Measurements from ENCODE around the gene TMEM72.

The TMEM72 gene

DNA sequence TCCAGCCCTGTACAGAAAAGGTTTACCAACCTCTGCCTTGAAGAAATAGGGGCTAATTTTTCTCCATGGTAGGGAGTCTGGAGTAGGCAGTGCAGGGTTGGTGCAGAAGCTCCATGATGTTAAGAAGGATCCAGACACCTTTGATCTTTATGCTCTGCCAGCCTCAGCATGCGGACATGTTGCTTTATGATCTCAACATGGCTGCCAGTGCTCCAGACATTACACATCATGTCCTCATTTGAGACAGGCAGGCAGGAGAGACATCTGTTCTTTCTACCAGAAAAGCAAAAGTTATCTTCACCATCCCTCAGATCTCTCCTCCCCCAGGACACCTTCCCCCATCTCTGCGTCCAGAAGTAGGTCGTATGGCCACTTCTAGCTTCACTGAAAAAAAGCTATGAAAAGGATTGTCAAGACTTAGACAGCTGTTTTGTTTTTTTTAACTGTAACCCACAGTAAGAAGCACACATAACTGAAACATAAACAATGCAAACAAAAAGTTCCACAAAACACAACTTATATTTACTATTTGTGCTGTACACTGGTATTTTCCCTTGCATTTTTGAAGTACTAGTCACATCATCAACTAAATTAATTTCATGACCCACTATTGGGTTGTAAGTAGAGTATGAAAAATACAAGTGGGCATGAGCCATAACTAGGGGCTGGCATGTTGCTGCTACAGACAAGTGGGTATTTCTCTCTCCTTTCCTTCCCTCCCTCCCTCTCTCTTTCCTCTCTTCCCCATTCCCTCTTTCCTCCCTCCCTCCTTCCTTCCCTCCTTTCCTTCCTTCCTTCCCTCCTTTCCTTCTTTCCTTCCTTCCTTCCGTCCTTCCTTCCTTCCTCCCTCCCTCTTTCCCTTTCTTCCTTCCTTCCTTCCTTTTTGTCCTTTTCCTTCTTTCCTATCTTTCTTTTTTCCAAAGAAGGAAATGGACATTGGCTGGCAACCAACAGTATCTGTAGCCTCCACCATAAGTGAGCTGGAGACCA, 45.9 kb downstream of the TMEM72 start:
- no peak for DNase-seq

DNA sequence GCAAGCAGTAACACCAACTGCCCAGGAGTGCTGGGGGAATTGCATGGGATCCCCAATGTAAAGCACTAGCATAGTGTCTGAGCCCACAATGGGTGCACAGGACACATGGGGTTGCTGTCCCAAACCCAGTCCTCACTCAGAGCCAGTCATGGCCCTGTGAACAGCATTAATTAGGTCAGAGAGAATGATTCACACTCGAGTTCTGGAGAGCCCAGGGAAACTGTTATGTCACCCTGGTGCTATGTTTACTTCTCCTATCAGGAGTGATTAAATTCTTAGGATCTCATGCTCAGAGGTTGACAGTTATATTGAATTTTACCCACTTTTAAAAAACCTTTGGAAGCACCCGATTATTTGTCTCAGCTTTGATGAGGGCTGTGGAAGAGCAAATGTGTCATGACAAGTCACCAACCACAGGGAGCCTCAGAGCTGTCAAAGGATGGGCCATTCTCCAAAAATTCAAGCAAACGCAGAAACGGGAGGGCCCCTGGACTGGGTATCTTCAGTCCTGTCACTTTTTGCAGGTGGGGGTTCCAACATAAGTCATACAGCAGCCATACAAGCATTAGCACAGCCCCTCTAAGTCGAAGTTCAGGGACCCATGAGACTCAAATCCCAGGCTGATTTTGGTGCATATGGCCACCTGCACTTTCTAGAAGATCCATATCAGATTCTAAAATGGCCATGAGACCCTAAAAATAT, 47.2 kb downstream of the TMEM72 start:
- peak; percentile 47 for DNase-seq

DNA sequence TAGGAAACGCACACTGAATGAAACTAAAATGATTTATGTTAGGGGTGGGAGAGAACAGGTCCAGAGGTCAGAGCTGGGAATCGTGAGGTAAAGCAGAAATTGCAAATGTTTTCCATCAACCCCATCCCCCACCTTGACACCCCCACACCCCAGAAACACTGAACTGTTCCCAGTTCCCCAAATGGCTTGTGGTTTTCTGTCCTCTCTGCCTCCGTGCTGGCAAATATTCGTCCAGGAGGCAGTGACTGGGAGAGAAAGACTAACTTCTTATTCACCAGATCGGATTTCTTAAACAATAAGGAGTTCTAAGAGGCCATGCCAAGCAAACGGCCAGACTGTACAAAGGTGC, 47.7 kb downstream of the TMEM72 start:
- DNase-seq: no peak

DNA sequence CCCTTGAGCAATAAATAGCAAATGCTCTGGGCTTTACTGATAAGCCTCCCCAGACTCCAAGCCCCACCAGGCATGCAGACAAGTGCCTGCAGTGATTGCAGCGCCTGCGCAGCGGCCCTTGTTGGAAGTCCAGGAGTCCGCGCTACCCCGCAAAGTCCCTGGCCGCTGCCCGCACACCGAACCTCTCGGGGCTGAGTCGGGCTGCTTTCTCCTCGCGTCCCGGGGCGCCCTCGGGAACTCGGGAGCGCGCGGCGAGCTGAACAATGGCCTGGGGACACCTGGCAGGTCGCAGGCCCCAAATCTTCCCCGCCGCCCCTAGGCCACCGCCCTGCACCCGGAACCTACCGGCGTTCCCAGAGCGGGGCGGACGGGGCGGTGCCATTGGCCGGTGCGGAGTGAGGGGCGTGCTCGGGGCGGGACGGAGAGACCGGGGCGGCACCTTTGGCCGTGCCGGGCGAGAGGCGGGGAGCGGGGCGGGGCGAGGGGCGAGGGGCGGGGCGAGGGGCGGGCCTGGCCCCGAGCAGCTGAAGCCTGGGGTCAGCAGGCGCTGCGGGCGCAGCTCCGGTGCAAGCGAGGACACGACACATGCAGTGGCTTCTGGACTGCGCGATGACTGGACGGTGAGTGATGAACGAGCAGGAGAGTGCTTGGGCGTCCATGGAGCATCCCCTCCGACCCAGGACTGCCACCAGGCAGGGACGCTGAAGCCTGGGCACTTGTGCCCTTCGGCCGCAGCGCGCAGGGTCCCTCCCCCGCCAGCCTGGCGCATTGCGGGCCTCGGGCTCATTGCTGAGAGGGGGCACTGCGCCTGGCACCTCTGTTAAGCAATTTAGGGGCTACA, 48.3 kb downstream of the TMEM72 start, which contains the start of gene RASSF4:
RASSF4 (plus strand) TSS at position 556 of the 841 bp plus-strand sequence. CDS start 10,401 bp downstream, outside the sequence.
- peak; percentile 85 for DNase-seq

DNA sequence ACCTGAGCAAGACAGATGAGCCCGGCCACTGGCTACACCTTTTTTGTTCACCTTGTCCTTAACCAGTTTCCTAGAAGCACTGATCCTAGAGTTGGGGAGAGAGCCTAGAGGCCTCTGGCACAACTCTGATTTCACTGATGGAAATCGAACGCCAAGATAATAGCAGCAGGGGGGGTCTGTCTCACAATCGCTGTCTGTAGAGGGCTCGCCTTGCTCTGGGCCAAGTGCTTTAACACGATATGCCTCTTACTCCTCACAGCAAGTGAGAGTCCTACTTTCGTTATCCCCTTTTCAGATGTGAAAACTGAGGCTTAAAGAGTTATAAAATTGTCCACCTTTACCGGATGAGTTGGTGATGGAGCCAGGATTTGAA, 48.9 kb downstream of the TMEM72 start:
- DNase-seq: no peak

DNA sequence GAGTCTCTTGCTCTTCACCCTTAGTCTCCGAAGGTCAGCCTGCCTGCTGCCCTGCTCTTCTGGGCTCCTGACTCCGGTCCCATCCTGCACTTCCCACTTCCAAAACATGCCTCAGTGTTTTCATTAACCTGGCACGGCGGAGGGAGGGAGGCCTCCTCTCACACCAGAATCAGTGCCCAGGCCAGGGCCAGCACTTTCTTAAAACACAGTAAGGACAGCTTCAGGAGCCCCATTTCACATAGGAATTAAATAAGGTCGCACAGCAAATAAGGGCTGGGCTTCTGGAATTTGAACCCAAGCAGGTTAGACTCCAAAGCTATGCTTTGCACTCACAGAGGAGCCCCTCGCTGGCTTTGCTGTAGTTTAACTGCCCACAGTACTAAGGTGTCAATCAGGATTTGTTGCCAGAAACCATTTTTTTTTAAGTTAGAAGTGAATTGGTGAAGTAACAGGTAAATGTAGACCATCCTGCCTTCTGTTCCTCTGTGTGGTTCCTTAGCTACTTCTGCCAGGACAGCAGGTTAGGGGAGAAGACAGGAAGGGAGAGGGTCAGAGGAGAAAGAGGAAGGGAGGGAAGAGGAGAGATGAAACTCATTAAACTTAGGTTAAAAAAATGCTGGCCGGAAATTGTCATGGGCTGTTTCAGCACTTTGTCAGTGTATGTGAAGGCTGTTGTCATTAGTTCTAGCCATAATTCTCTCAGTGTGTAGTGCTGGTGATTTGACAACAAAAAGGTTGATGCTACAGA, 49.5 kb downstream of the TMEM72 start:
- DNase-seq: no peak

DNA sequence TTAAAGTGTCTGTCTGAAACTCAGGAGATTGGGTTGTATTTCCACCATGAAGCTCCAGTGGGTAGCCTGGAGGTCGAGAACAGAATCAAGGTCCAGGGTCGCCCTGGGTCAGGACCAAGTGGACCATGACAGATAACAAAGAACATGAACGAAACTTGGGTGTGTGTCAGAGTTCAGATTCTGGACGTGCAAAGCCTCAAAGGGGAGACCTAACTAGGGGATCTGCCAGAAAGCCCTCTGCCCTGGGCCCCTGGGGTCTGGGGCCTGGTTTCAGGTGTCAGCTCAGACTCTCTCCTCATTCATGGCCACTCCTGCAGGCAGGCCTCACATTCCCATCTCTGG, 50.1 kb downstream of the TMEM72 start:
- no peak for DNase-seq

DNA sequence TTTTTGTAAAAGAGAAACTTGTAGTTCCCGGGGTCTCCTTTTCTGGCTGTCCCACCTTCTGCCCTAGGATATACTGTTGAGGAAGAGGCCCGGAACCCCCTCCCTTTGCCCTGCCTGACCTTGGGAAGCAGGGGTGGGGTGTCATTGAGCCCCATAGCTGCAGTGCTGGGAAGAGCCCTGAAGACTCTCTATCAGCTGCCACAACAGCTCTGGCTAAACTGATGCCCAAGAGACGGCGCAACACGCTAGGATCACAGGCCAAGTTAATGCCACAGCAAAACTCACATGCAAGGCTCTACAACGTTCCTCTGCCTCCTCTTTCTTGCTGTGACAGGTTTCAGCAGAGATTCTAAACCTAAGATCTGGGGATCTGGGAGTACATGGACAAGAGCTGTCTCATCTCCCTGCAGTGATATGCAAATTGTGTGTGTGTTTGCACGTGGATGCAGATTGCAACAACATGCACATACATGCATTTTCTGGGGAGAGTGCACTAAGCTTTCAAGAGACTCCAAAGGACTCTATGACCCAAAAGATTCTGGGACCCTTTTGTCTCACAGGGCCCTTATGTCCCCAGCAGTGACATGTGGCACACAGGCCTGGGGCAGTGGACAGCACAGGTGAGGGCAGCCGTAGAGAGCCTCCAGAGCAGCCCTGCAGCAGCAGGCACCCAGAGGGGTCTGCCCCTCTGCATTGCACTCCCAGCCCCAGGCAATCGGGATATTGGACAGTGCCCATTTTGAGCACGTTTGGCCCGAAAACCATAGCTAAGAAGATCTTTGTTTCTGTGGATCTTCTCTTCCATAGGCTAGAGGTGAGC, 51.0 kb downstream of the TMEM72 start:
- no peak for DNase-seq

DNA sequence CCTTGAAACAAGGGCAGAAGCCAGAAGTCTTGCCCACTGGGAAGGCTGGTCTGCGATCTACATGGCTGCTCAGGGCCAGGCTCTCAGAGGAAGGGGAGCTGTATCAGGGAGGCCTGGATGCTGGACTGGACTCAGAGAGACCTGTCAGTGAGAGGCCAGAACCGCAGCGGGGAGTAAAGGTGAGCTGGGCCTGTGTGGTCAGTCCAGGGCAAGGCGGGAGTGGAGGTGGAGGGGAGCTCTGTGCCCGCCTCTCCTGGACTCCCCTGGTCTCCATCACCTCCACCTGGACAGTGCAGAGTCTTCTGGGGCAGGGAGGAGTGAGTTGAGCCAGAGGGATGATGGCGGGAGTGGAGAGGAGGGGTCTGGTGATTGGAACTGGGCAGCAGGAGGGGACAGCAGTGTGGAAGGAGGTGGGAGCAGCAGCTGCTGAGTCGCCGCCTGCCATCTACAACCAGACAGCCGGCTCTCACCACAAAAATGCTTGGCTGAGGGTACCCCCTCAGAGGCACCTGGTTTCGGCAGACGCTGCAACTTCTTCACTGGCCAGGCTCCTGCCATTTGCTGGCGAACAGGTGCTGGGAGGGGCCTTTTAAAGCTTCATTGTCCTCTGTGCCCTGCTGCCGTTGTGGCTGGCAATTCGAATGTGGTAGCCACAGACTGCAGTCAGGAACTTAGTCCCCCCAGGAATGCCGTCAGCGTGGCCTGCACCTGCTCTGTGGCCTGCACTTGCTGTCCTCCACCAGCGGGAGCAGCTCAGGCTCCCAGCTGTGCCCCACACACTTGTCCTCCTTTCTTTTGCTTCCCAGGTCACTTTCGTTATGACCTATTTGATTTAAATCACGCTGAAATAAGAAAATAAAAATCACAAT, 52.0 kb downstream of the TMEM72 start:
- no peak for DNase-seq

DNA sequence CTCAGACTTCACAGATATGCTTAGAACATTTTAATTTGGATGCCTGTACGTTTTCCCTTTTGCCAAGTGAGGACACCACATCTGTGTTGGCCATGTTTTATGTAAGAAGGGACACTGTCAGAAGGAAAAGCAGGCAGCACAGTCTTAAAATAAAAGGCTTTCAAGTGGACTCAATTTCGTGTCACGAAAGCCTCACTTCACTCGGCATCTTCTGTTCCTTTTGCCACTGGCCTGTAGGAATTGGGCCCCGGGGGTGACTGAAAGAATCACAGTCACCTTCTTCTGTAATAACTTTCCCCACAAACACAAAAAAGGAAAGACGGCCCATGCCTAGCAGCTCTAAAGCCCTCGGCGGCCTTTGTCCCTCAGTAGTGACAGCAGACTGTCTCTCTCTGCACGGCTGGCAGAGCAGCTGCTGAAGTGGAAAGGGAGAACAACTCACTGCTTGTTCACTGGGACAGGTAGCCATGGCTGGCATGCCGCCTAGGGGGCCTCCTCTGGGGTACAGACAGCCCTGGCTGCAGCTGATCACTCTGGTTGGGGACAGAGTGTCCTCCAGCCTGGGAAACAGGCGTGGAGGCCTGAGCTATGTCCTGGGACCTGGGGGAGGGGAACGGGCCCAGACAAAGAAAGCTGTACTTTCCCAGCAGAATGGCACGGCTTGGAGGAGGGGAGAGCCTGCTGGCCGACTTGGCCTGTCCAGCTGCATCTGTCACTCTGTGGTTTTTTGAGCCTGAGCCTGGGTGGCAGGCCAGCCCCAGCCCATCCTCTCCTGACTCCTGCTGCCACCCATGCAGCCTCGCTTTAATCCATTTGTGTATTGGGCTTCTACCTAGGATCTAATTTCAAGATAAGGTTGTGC, 52.9 kb downstream of the TMEM72 start:
- DNase-seq: no peak

DNA sequence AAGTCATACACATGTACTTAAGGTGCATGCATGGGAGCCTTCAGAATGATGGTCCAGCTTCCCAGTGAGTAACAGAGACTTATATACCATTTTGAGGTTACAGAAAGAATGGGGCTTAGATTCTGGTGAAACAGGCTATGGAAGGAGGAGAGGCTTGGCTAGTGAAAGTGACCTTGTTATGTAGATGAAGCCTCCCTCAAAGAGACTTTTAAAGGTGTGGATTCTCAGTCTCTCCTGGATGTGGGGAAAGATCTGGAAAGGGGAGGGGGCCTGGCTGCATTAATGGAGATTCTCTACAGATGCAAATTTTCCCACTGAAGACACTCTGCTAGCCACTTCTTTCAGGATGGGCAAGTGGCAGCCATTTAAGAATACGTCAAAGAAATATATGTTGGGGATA, 54.0 kb downstream of the TMEM72 start:
- no peak for DNase-seq

DNA sequence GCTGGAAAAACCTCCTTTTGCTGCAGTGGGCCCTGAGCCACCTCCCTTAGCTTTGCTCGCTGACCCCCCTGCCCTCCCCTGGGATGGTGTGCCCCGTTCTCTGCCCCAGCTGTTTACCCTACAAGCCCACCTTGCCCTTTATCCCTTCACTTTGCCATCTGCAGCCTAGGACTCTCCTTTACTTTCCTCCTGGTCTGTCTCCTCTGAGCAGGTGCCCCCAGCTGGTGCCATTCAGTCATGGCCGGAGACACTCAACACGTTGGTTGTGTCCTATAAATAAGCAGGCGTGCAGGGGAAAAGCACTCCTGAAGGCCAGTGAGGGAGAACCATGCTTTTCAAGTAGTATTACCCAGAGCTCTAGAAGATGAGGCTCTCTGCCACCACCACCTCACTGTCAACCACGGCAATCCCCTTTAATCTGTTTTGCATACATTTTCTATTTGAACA, 54.5 kb downstream of the TMEM72 start:
- no peak for DNase-seq

DNA sequence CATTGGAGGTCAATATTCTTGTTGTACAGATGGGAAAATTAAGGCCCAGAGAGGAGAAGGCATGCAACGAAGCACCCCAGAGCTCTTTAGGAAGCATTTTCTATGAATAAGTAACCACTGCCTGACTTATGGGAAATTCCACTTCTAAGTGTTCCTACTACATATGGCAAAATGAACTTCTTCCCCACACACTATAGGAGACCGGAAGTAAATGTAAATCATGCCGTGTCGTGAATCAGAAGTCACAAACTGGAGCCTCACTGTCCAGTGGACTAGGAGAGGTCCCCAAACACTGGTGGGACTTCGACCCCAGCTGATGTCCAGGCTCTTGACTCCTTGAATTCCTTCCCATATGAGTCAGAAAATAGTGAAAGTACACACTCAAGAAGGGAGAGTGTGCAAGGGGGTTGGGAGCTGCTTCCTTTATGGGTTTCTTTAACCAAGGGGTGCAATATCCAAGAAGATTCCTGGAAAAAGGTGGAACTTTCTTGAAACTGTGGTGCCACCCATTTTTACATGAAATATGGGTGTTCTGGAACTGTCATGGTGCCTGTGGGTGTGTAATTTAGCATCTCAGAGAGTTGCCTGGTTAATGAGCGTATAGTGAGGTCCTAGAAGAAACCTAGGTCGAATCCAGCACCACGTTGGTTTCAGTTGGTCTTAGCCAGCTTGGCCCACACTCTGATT, 55.1 kb downstream of the TMEM72 start:
- DNase-seq: peak; percentile 16

DNA sequence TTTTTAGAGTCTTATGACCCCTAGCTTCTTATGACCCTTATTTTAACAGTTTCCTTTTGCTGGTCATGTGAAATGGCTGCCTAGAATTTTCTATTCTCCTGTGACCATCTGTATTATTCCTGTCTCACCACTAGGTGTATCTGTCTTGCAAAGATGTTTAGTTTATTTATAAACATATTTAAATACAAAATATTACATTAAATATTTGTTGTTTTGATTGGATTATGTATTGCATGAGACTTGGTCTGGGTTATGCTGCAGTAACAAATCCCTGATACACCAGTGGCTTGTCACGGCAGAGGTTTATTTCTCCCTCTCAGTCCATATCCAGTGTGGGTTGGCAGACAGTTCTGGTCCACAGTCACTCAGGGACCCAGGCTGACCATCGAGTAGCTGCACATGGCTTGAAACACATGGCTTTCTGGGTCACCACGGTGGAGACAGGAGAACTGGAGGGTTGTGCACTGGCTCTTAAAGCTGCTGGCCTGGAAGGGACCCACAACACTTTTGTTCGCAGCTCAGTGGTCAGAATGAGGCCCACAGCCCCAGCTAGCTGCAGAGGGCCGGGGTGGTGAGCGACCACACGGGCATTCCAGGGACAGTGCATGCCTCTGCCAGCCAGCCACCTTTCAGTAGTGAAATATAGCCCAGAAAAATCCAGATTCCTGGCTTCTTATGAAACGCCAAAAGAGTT, 55.8 kb downstream of the TMEM72 start:
- DNase-seq: no peak

DNA sequence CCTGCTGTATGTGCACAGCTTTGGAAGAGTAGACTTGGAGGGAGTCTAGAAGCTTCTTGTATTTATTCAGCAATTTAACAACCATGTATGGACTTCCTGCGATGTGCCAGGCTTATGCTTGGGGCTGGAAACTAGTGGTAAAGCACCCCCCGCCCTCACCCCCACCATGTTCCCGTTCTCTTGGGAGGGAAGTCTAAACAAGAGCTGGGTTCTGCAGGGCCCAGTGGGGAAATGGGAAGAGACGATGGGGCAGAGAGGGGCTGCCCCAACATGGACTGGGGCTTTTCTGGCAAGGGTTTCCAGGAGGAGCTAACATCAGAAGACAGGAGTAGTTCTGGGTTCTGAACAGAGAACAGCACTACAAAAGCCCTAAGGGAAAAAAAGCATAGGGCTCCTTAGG, 56.5 kb downstream of the TMEM72 start:
- no peak for DNase-seq

DNA sequence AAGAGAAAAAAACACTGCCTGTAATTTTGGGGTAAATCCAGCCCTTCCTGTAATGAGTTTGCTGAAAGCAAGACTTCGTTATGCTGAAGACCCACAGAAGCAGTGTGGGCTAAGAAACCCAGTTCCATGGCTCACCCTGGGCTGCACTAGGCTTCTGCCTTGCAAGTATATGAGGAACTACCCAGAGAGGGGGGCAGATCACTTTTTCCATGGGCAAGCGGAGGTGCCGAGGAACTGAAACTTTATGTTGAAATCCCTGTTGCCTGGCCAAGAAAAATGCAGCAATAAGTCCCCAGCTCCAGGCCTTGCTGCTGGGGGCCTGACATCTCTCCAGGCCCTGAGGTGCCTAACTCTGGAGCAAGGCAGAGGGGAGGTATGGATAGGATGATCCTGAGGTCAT, 57.0 kb downstream of the TMEM72 start:
- DNase-seq: no peak

DNA sequence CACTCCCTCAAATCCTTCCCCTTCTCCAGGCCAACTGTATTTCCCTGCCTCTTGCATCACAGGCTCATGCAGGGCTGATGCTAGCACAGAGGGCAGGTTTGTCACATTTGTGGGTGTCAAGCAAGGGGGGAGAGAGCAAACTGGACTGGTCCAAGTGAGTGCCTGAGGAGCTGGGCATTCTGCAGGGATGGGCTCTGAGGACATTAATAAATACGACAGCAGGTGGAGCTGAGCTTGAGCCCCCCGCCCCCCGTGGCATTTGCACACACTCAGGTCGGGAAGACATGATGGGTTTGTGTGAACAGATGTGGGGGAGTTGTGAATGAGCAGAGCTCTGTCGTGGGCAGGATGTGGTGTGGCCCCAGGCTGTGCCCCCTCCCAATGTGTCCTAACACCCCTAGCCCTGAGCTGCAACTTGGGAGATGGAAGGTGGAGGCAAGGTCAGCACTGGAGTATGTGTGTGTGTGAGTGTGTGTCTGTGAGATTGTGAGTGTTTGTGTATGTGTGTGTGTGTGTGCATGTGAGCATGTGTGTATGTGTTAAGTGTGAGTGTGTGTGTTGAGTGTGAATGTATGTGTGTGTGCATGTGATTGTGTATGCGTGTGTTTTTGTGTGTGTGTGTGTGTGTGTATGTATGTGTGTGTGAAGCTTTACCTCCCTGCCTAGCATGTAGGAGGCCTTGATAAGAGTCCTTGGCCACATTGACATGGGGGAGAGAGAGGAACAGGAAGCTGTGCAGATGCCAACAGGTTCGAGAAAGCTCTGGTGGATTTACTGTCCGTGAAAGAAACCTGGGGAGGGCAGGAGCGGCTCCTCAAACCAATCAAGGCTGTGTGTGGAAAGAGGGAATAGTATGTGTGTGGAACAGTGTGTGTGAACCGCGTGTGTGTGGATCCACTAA, 57.6 kb downstream of the TMEM72 start:
- no peak for DNase-seq
